Neural progenitor cell (in vitro differentiated cells): ENCODE results near the gene SMPX.

Source experiments
- CTCF ChIP-seq: fragments of 200-600 bp; sonication (generic); IDR thresholded peaks from 2 replicates; pipeline ENCODE4 v1.5.1; 2017; ENCODE audit warnings: antibody characterized with exemption, mild to moderate bottlenecking
- EZH2 ChIP-seq: fragments of 200-600 bp; sonication (generic); IDR thresholded peaks from 2 replicates; pipeline ENCODE4 v1.6.1; 2017; ENCODE audit warnings: antibody characterized with exemption, mild to moderate bottlenecking, moderate library complexity
- EZH2phosphoT487 ChIP-seq: fragments of 200-600 bp; sonication (generic); IDR thresholded peaks from 2 replicates; pipeline ENCODE4 v1.6.1; 2017; ENCODE audit warnings: antibody characterized with exemption

GRCh38 chrX:21745756-21746155, 12.2 kb downstream of the SMPX start:
- TF ChIP-seq EZH2 (no peak), CTCF (peak; percentile 63), EZH2phosphoT487 (no peak)
